Hepatocyte (in vitro differentiated cells): ENCODE data around the gene ZNF419.

ENCODE experiments used
- CTCF ChIP-seq: fragments of 200-600 bp; sonication (generic); IDR thresholded peaks from 2 replicates; pipeline ENCODE4 v1.5.1; 2016; ENCODE audit warnings: antibody characterized with exemption, mild to moderate bottlenecking; ENCODE audit not compliant: poor library complexity
- EZH2 ChIP-seq: fragments of 200-600 bp; sonication (generic); IDR thresholded peaks from 2 replicates; pipeline ENCODE4 v1.6.1; 2016; ENCODE audit warnings: antibody characterized with exemption, mild to moderate bottlenecking, borderline replicate concordance
- EZH2phosphoT487 ChIP-seq: fragments of 200-600 bp; sonication (generic); IDR thresholded peaks from one replicate; pipeline ENCODE4 v1.6.1; 2018; ENCODE audit warnings: antibody characterized with exemption, mild to moderate bottlenecking, low read depth, moderate library complexity; ENCODE audit not compliant: unreplicated experiment, severe bottlenecking

GRCh38 chr19:57511484-57511883, 23.9 kb downstream of the ZNF419 start:
- TF ChIP-seq CTCF (no peak), EZH2phosphoT487 (no peak), EZH2 (no peak)
